Liver (tissue), 9 donors: ENCODE results near the gene SUCNR1. TPM values are rescaled to one million over a fixed set of nuclear protein-coding genes. Genes with fewer than 3 reads are reported as not detected.
"Not testable (repeated sequence)": the region's sequence is repeated elsewhere in the genome, so short reads cannot be mapped to it uniquely, and the experiment has no call there.

Experiments
- DNase-seq: peaks from one replicate; pipeline ENCODE4 v3.0.0-alpha.2; 2017; ENCODE audit warnings: low spot score
- H3K27ac ChIP-seq, 2 donors: one replicate each; pipeline ENCODE4 v1.7.0; 2013; ENCODE audit warnings: inconsistent platforms in 2 of 2, low read length in 2 of 2, control low read depth in 1 of 2, low read depth in 1 of 2, mild to moderate bottlenecking in 1 of 2
- H3K27me3 ChIP-seq, 4 donors: one replicate each; pipeline versions ENCODE4 v1.6.1 to v1.7.0; 2013; ENCODE audit warnings: low read length in 3 of 4, inconsistent platforms in 1 of 4, mild to moderate bottlenecking in 1 of 4, moderate library complexity in 1 of 4; ENCODE audit not compliant: control insufficient read depth in 4 of 4, insufficient read depth in 4 of 4
- H3K36me3 ChIP-seq, 4 donors: one replicate each; pipeline versions ENCODE4 v1.6.1 to v1.7.0; 2013; ENCODE audit warnings: low read length in 3 of 4, mild to moderate bottlenecking in 3 of 4, low read depth in 1 of 4, moderate library complexity in 1 of 4; ENCODE audit not compliant: control insufficient read depth in 4 of 4, insufficient read depth in 3 of 4
- H3K4me1 ChIP-seq, 4 donors: one replicate each; pipeline versions ENCODE4 v1.6.1 to v1.7.0; 2013; ENCODE audit warnings: low read length in 3 of 4, mild to moderate bottlenecking in 3 of 4, moderate library complexity in 1 of 4; ENCODE audit not compliant: control insufficient read depth in 4 of 4, insufficient read depth in 4 of 4
- H3K4me3 ChIP-seq, 3 donors: one replicate each; pipeline versions ENCODE4 v1.6.1 to v1.7.0; 2013; ENCODE audit warnings: low read length in 3 of 3, control low read depth in 1 of 3, low read depth in 1 of 3, mild to moderate bottlenecking in 1 of 3
- H3K9ac ChIP-seq, 2 donors: one replicate each; pipeline ENCODE4 v1.7.0; 2013; ENCODE audit warnings: low read length in 2 of 2, mild to moderate bottlenecking in 2 of 2, moderate library complexity in 2 of 2, control low read depth in 1 of 2, low read depth in 1 of 2
- H3K9me3 ChIP-seq, 4 donors: one replicate each; pipeline versions ENCODE4 v1.6.1 to v1.7.0; 2013; ENCODE audit warnings: low read length in 3 of 4; ENCODE audit not compliant: control insufficient read depth in 4 of 4
- ATF3 ChIP-seq: IDR thresholded peaks from 2 replicates; pipeline ENCODE4 v1.6.1; 2016; ENCODE audit warnings: antibody characterized with exemption
- CTCF ChIP-seq: fragments of 150-350 bp; IDR thresholded peaks from 2 replicates; pipeline ENCODE4 v1.5.1; 2017; ENCODE audit warnings: improper control_type of control experiment, low read depth, low read length; ENCODE audit not compliant: missing input control
- EGR1 ChIP-seq, 2 donors: IDR thresholded peaks; 2 replicates each; pipeline ENCODE4 v1.6.1; 2016 to 2018; ENCODE audit warnings: antibody characterized with exemption in 2 of 2, low read depth in 2 of 2
- FOXA1 ChIP-seq: IDR thresholded peaks from 2 replicates; pipeline ENCODE4 v1.6.1; 2016; ENCODE audit warnings: antibody characterized with exemption
- FOXA2 ChIP-seq: IDR thresholded peaks from 2 replicates; pipeline ENCODE4 v1.6.1; 2016; ENCODE audit warnings: antibody characterized with exemption
- GABPA ChIP-seq, 2 donors: IDR thresholded peaks in 1 of 2; conservative IDR thresholded peaks in 1 of 2; 2 replicates each; pipeline ENCODE4 v1.6.1; 2016; ENCODE audit warnings: antibody characterized with exemption in 2 of 2, mild to moderate bottlenecking in 1 of 2, moderate library complexity in 1 of 2
- HNF4A ChIP-seq, 2 donors: conservative IDR thresholded peaks; 2 replicates each; pipeline ENCODE4 v1.6.1; 2016; ENCODE audit warnings: antibody characterized with exemption in 2 of 2, mild to moderate bottlenecking in 2 of 2
- HNF4G ChIP-seq: IDR thresholded peaks from 2 replicates; pipeline ENCODE4 v1.6.1; 2016; ENCODE audit warnings: antibody characterized with exemption
- JUND ChIP-seq, 2 donors: IDR thresholded peaks; 2 replicates each; pipeline ENCODE4 v1.6.1; 2016; ENCODE audit warnings: antibody characterized with exemption in 2 of 2
- MAX ChIP-seq: IDR thresholded peaks from 2 replicates; pipeline ENCODE4 v1.6.1; 2016; ENCODE audit warnings: antibody characterized with exemption
- NR2F2 ChIP-seq: IDR thresholded peaks from 2 replicates; pipeline ENCODE4 v1.6.1; 2016; ENCODE audit warnings: antibody characterized with exemption
- RAD21 ChIP-seq, 2 donors: IDR thresholded peaks; 2 replicates each; pipeline ENCODE4 v1.6.1; 2016; ENCODE audit warnings: antibody characterized with exemption in 2 of 2, mild to moderate bottlenecking in 2 of 2
- REST ChIP-seq: IDR thresholded peaks from 2 replicates; pipeline ENCODE4 v1.6.1; 2016; ENCODE audit warnings: antibody characterized with exemption, mild to moderate bottlenecking
- RXRA ChIP-seq, 2 donors: IDR thresholded peaks; 2 replicates each; pipeline ENCODE4 v1.6.1; 2017 to 2018; ENCODE audit warnings: antibody characterized with exemption in 2 of 2, mild to moderate bottlenecking in 1 of 2
- SP1 ChIP-seq: IDR thresholded peaks from 2 replicates; pipeline ENCODE4 v1.6.1; 2018; ENCODE audit warnings: antibody characterized with exemption, mild to moderate bottlenecking
- TAF1 ChIP-seq: conservative IDR thresholded peaks from 2 replicates; pipeline ENCODE4 v1.6.1; 2016; ENCODE audit warnings: antibody characterized with exemption, mild to moderate bottlenecking
- YY1 ChIP-seq: IDR thresholded peaks from 2 replicates; pipeline ENCODE4 v1.6.1; 2016; ENCODE audit warnings: antibody characterized with exemption, mild to moderate bottlenecking
- ZBTB33 ChIP-seq: IDR thresholded peaks from 2 replicates; pipeline ENCODE4 v1.6.1; 2016; ENCODE audit warnings: antibody characterized with exemption
- WGBS: extraction: QIAGEN DNeasy Blood & Tissue Kit; methylation state at CpG from one replicate; pipeline ENCODE4 v1.1.7; 2013; 5-methylcytosine and 5-hydroxymethylcytosine counted together
- polyA plus RNA-seq, 2 donors: library from polyadenylated mRNA; stranded (reverse) in 1 of 2; unstranded in 1 of 2; fragments of 200-250 nt in 1 of 2; fragments of >200 nt in 1 of 2; fragmentation: Nextera tagmentation in 1 of 2; extraction: Ambion mirVana in 1 of 2; gene quantifications; one replicate each; pipeline versions ENCODE4 v1.2.1 to v1.2.3, GENCODE V29; 2013 to 2015
- total RNA-seq, 2 donors: library from RNA; depleted of rRNA; stranded (reverse); fragments of >200 nt; gene quantifications; one replicate each; pipeline ENCODE4 v1.2.3, GENCODE V29; 2014
- donor health status: healthy.
- donor health status: healthy.
- donor health status: healthy.
- donor health status: healthy.
- donor health status: healthy.

Gene SUCNR1
- total and polyA plus RNA-seq, 4 donors = 1.3 to 7.1 (median 3.5) TPM

- not testable (repeated sequence) for H3K4me3 ChIP-seq, H3K4me1 ChIP-seq, DNase-seq, H3K9ac ChIP-seq, H3K27ac ChIP-seq, H3K27me3 ChIP-seq, H3K36me3 ChIP-seq, H3K9me3 ChIP-seq
- no CpG with 5 or more reads among the region's 1 CpG for WGBS
Measured at GRCh38 chr3:151898121-151898520, 24.7 kb downstream of the SUCNR1 start.

- WGBS = 93% methylated on average over 3 of the region's 3 CpGs
- not testable (repeated sequence) for DNase-seq, H3K9ac ChIP-seq, H3K36me3 ChIP-seq, H3K27ac ChIP-seq, H3K9me3 ChIP-seq, H3K4me1 ChIP-seq, H3K4me3 ChIP-seq, H3K27me3 ChIP-seq
Measured at GRCh38 chr3:151898564-151899261, 25.3 kb downstream of the SUCNR1 start.

GRCh38 chr3:151899996-151900395 lies 26.6 kb downstream of the SUCNR1 start:
- no peak for DNase-seq
- Histone ChIP-seq H3K36me3 (no peaks in the 10 kb centered on the region), H3K4me3 (no peak overlapping the region), H3K27me3 (no peaks in the 10 kb centered on the region), H3K4me1 (peaks cover 0 to 3% (median 0%) of the 10 kb centered on the region in 4 donors), H3K9me3 (no peaks in the 10 kb centered on the region), H3K27ac (no peak overlapping the region), H3K9ac (no peak overlapping the region)
- TF ChIP-seq YY1 (no peak), MAX (no peak), ATF3 (no peak), CTCF (no peak), TAF1 (no peak), SP1 (no peak), NR2F2 (no peak), JUND (IDR thresholded peaks at IDR 0.05) (no peak), ZBTB33 (no peak), FOXA2 (no peak), RXRA (IDR thresholded peaks at IDR 0.05) (no peak), FOXA1 (no peak), HNF4A (conservative IDR thresholded peaks at IDR 0.05) (no peak), RAD21 (IDR thresholded peaks at IDR 0.05) (no peak), EGR1 (IDR thresholded peaks at IDR 0.05; ENCODE audit: low read depth in 2 of 2) (no peak), REST (no peak), HNF4G (no peak), GABPA (IDR thresholded peaks at IDR 0.05 in 1 of 2, conservative IDR thresholded peaks at IDR 0.05 in 1 of 2) (no peak)
